ENCODE results near the gene ABCA8. TPM values are rescaled to one million over a fixed set of nuclear protein-coding genes. Genes with fewer than 3 reads are reported as not detected.

ABCA8 gene
- total and polyA plus RNA-seq, 2 of the 8 experiments (the other 6 are each of a cell fraction or from before 2014, with no cell fraction given): not detected

- H3K27me3 ChIP-seq (replicated peaks in 1 of 4; ENCODE audit: control insufficient read depth in 3 of 4, extremely low read depth in 1 of 4, insufficient read depth in 3 of 4, low read length in 3 of 4): no peaks in the 10 kb centered on the region
- H3K4me3 ChIP-seq (ENCODE audit: extremely low read depth in 1 of 4, insufficient read depth in 2 of 4, low read depth in 3 of 4, low read length in 4 of 4): no peak overlapping the region
- H3K18ac ChIP-seq (ENCODE audit: extremely low read depth, low read length): no peak overlapping the region
- H3K23ac ChIP-seq (ENCODE audit: insufficient read length): no peak overlapping the region
- no peak overlapping the region for H3K4me2 ChIP-seq (ENCODE audit: insufficient read depth in 1 of 2, low read depth in 2 of 2, low read length in 2 of 2)
- FAIRE-seq (no peak), DNase-seq (ENCODE audit: low read depth in 1 of 2, low spot score in 2 of 2) (no peak)
- H3K4ac ChIP-seq (replicated peaks; ENCODE audit: insufficient read length, low read depth, low read length): no peak overlapping the region
- H3K9me3 ChIP-seq (ENCODE audit: insufficient read depth in 2 of 2, low read depth in 1 of 2, low read length in 1 of 2): no peaks in the 10 kb centered on the region
- H2BK12ac ChIP-seq (ENCODE audit: low read depth, low read length): no peak overlapping the region
- 100% methylated on average over 1 of the region's 1 CpG; no CpG with 5 or more reads in 1 of the 2 experiments for WGBS, 2 experiments (ENCODE audit: extremely low coverage in 1 of 2, insufficient coverage in 1 of 2, insufficient read length in 1 of 2, insufficient replicate concordance in 2 of 2, low coverage in 1 of 2, low lambda C conversion rate in 2 of 2, missing lambda C conversion rate in 1 of 2)
- no peak overlapping the region for H3K14ac ChIP-seq (ENCODE audit: insufficient read length)
- no peaks in the 10 kb centered on the region for H3K23me2 ChIP-seq (ENCODE audit: low read depth, low read length)
- H3K4me1 ChIP-seq (replicated peaks in 1 of 4; ENCODE audit: control insufficient read depth in 3 of 4, insufficient read depth in 4 of 4, low read length in 3 of 4): no peaks in the 10 kb centered on the region
- no peak overlapping the region for H3K27ac ChIP-seq (ENCODE audit: low read depth, low read length)
- no peak overlapping the region for H4K8ac ChIP-seq (ENCODE audit: extremely low read depth, insufficient read depth, low read length)
- no peak overlapping the region for H2BK15ac ChIP-seq (ENCODE audit: low read length)
- no peak overlapping the region for H2BK20ac ChIP-seq (ENCODE audit: low read length)
- H4K5ac ChIP-seq (ENCODE audit: insufficient read length, low read depth, low read length): no peak overlapping the region
- no peaks in the 10 kb centered on the region for H3K79me1 ChIP-seq (ENCODE audit: low read depth, low read length)
- no peak overlapping the region for H4K91ac ChIP-seq (replicated peaks; ENCODE audit: insufficient read length, low read length)
- H3K36me3 ChIP-seq (ENCODE audit: control insufficient read depth in 2 of 4, insufficient read depth in 4 of 4, low read length in 3 of 4): no peaks in the 10 kb centered on the region
- H2AK5ac ChIP-seq (ENCODE audit: low read depth, low read length): no peak overlapping the region
- H3K9ac ChIP-seq (replicated peaks in 1 of 4; ENCODE audit: extremely low read depth in 1 of 4, low read depth in 3 of 4, low read length in 3 of 4): no peak overlapping the region
- ChIA-PET POLR2A (ENCODE audit: partially characterized antibody) (no interaction called here), CTCF (ENCODE audit: partially characterized antibody) (interaction anchor here (1.2 kb wide), 1 partner anchor 15 kb away, joined by 3 read pairs; no protein-coding TSS in a partner anchor)
- H2BK120ac ChIP-seq (replicated peaks; ENCODE audit: low read depth, low read length): no peak overlapping the region
- no peaks in the 10 kb centered on the region for H3K79me2 ChIP-seq (ENCODE audit: control insufficient read depth in 1 of 2, insufficient read depth in 2 of 2, low read length in 2 of 2)
- no peaks in the 10 kb centered on the region for H4K20me1 ChIP-seq (replicated peaks in 1 of 2; ENCODE audit: control insufficient read depth in 1 of 2, insufficient read depth in 2 of 2, low read length in 2 of 2)
- H2BK5ac ChIP-seq (ENCODE audit: low read depth, low read length): no peak overlapping the region
- no peak overlapping the region for H3K56ac ChIP-seq (replicated peaks; ENCODE audit: insufficient read length, low read depth, low read length)
- no peak overlapping the region for H2AFZ ChIP-seq (ENCODE audit: low read length)
- TF ChIP-seq SUZ12 (IDR thresholded peaks at IDR 0.05; ENCODE audit: low read length) (no peak), ZNF274 (IDR thresholded peaks at IDR 0.05; ENCODE audit: borderline replicate concordance, extremely low read depth, low read length) (no peak), CBX5 (IDR thresholded peaks at IDR 0.05; ENCODE audit: low read depth, low read length) (no peak), TCF12 (IDR thresholded peaks at IDR 0.05; ENCODE audit: low read depth, low read length) (no peak), SIX5 (IDR thresholded peaks at IDR 0.05; ENCODE audit: low read depth, low read length) (no peak), CEBPB (IDR thresholded peaks at IDR 0.05; ENCODE audit: low read depth, low read length) (no peak), KDM1A (IDR thresholded peaks at IDR 0.05; ENCODE audit: borderline replicate concordance, low read length) (no peak), TAF7 (optimal IDR thresholded peaks at IDR 0.05; ENCODE audit: borderline replicate concordance, low read depth, low read length) (no peak), SAP30 (IDR thresholded peaks at IDR 0.05; ENCODE audit: insufficient read depth, insufficient replicate concordance, low read length) (no peak), E2F6 (IDR thresholded peaks at IDR 0.05) (no peak), CHD2 (IDR thresholded peaks at IDR 0.05; ENCODE audit: low read length) (no peak)
- TF ChIP-seq, protein P1, sequence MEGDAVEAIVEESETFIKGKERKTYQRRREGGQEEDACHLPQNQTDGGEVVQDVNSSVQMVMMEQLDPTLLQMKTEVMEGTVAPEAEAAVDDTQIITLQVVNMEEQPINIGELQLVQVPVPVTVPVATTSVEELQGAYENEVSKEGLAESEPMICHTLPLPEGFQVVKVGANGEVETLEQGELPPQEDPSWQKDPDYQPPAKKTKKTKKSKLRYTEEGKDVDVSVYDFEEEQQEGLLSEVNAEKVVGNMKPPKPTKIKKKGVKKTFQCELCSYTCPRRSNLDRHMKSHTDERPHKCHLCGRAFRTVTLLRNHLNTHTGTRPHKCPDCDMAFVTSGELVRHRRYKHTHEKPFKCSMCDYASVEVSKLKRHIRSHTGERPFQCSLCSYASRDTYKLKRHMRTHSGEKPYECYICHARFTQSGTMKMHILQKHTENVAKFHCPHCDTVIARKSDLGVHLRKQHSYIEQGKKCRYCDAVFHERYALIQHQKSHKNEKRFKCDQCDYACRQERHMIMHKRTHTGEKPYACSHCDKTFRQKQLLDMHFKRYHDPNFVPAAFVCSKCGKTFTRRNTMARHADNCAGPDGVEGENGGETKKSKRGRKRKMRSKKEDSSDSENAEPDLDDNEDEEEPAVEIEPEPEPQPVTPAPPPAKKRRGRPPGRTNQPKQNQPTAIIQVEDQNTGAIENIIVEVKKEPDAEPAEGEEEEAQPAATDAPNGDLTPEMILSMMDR (IDR thresholded peaks at IDR 0.05; ENCODE audit: control extremely low read depth in 1 of 3, insufficient read depth in 1 of 3, low read depth in 1 of 3, low read length in 3 of 3): no peak
These were observed 63.0 kb downstream of the ABCA8 start for GRCh38 chr17:68892193-68892592.
